AG10803 (cell line): Measurements from ENCODE around the gene GPANK1.

ENCODE experiments used
- DNase-seq: peaks from one replicate; pipeline ENCODE4 v3.0.0; 2010; ENCODE audit warnings: low read depth
- H3K4me3 ChIP-seq: 2 replicates; pipeline ENCODE4 v1.5.1; 2011; ENCODE audit warnings: mild to moderate bottlenecking, low read length, control low read depth
- CTCF ChIP-seq: conservative IDR thresholded peaks from 2 replicates; pipeline ENCODE4 v1.5.1; 2011; ENCODE audit warnings: mild to moderate bottlenecking, low read length, control low read depth, inconsistent platforms

The GPANK1 gene

DNA sequence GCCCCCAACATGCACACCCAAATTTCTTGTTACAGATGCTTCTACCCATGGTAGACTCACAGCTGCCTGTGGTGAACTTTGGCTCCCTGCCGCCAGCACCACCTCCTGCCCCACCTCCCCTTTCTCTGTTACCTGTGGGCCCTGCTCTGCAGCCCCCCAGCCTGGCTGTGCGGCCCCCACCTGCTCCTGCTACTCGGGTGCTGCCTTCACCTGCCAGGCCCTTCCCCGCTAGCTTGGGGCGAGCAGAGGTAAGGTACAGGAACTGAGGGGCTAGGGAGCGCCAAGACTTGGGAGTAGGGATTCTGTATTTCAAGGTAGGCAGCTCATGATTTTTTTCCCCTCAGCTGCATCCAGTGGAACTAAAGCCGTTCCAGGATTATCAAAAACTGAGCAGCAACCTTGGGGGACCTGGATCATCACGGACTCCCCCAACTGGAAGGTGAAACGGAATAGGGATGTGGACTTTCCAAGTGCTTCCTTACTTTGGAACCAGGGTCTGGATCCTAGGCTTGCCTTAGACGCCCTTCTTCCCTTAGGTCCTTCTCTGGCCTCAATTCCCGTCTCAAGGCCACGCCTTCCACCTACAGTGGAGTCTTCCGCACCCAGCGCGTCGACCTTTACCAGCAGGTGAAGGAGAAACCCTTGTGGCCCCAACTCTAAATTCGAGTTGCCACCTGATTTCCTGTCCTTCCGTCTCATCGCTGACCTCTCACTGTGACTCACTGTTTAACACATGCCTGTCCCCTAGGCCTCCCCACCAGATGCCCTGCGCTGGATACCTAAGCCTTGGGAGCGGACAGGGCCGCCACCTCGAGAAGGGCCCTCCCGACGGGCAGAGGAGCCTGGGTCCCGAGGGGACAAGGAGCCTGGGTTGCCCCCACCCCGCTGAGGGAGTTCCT is 27.9 kb downstream of the GPANK1 start:
- no peak for DNase-seq
- TF ChIP-seq CTCF = no peak
- no peak overlapping the region for H3K4me3 ChIP-seq

DNA sequence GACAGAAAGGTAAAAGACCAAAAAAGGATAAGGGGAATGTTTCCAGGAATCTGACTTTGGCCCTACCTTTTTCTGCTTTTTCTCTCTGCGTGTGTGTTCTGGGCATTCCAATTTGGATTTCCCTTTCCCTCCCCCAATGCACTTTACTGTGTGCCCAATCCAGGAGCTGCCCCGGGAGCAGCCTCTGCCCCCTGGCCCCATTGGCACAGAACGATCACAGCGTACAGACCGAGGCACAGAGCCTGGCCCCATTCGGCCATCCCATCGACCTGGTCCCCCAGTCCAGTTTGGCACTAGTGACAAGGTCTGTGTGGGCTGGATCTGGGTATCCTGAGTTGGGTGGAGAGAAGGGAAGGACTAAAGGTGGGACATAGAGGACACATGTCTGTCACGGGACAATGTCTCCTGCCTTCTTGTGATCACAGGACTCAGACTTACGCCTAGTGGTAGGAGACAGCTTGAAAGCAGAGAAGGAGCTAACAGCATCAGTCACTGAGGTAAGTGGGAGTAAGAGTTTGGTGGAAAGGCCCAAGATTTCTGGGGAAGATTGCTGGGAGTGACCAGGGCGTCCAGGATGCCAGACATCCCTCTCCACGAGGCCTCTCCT is 29.7 kb downstream of the GPANK1 start:
- no peak for TF ChIP-seq CTCF
- DNase-seq = no peak
- no peak overlapping the region for H3K4me3 ChIP-seq

GRCh38 chr6:31634131-31634530 is 30.7 kb downstream of the GPANK1 start:
- no peak for TF ChIP-seq CTCF
- no peak overlapping the region for H3K4me3 ChIP-seq
- no peak for DNase-seq

- H3K4me3 ChIP-seq = no peak overlapping the region
- no peak for DNase-seq
- TF ChIP-seq CTCF = no peak
These were observed 31.4 kb downstream of the GPANK1 start for GRCh38 chr6:31633447-31633846.

- TF ChIP-seq CTCF = no peak
- no peak overlapping the region for H3K4me3 ChIP-seq
- DNase-seq = no peak
These were observed 32.4 kb downstream of the GPANK1 start for GRCh38 chr6:31632279-31632946.

- no peak for TF ChIP-seq CTCF
- no peak overlapping the region for H3K4me3 ChIP-seq
- no peak for DNase-seq
These were observed 33.0 kb downstream of the GPANK1 start for GRCh38 chr6:31631681-31632278.
